ENCODE measurements around the gene RBPMS2. TPM values are rescaled to one million over a fixed set of nuclear protein-coding genes. Genes with fewer than 3 reads are reported as not detected.

Gene RBPMS2
- total RNA-seq, 6 experiments from 2014 or later: 0.14 TPM; not detected in 5

GRCh38 chr15:64738226-64739095 lies 36.9 kb downstream of the RBPMS2 start:
- no peak for DNase-seq
- Mint-ChIP-seq H3K4me3 (no peak overlapping the region), H3K4me1 (ENCODE audit: low read depth) (peaks cover 9% of the 10 kb centered on the region), H3K36me3 (ENCODE audit: low read depth) (no peaks in the 10 kb centered on the region), H3K27ac (no peak overlapping the region), H3K27me3 (ENCODE audit: insufficient read depth) (peaks cover 4% of the 10 kb centered on the region), H3K9me3 (no peaks in the 10 kb centered on the region)
- TF ChIP-seq CTCF (IDR thresholded peaks at IDR 0.05): no peak

GRCh38 chr15:64732156-64732860 lies 43.1 kb downstream of the RBPMS2 start:
- no peak for TF ChIP-seq CTCF (IDR thresholded peaks at IDR 0.05)
- no peaks in the 10 kb centered on the region for H3K36me3 Mint-ChIP-seq (ENCODE audit: low read depth)
- no peak for DNase-seq
- H3K4me1 Mint-ChIP-seq (ENCODE audit: low read depth): peaks cover 12% of the 10 kb centered on the region
- no peaks in the 10 kb centered on the region; the same call in 1 of the 2 replicates for H3K27me3 Mint-ChIP-seq (ENCODE audit: insufficient read depth)
- no peak overlapping the region for H3K4me3 Mint-ChIP-seq
- no peak overlapping the region for H3K27ac Mint-ChIP-seq
- H3K9me3 Mint-ChIP-seq: no peaks in the 10 kb centered on the region

GRCh38 chr15:64731805-64732151 lies 43.6 kb downstream of the RBPMS2 start:
- no peak for DNase-seq
- no peaks in the 10 kb centered on the region for H3K9me3 Mint-ChIP-seq
- TF ChIP-seq CTCF (IDR thresholded peaks at IDR 0.05): no peak
- H3K4me1 Mint-ChIP-seq (ENCODE audit: low read depth): peaks cover 12% of the 10 kb centered on the region
- H3K27ac Mint-ChIP-seq: no peak overlapping the region
- no peaks in the 10 kb centered on the region; the same call in 1 of the 2 replicates for H3K27me3 Mint-ChIP-seq (ENCODE audit: insufficient read depth)
- H3K4me3 Mint-ChIP-seq: no peak overlapping the region
- H3K36me3 Mint-ChIP-seq (ENCODE audit: low read depth): no peaks in the 10 kb centered on the region

- H3K4me3 Mint-ChIP-seq: peak overlapping the region; percentile 59
- H3K9me3 Mint-ChIP-seq: no peaks in the 10 kb centered on the region
- H3K27ac Mint-ChIP-seq: no peak overlapping the region
- no peaks in the 10 kb centered on the region for H3K36me3 Mint-ChIP-seq (ENCODE audit: low read depth)
- TF ChIP-seq CTCF (IDR thresholded peaks at IDR 0.05): peak; percentile 96
- H3K4me1 Mint-ChIP-seq (ENCODE audit: low read depth): peaks cover 12% of the 10 kb centered on the region
- H3K27me3 Mint-ChIP-seq (ENCODE audit: insufficient read depth): no peaks in the 10 kb centered on the region; the same call in 1 of the 2 replicates
- DNase-seq: peak; percentile 48
Observed at GRCh38 chr15:64731012-64731804, 44.2 kb downstream of the RBPMS2 start.

- Mint-ChIP-seq H3K4me1 (ENCODE audit: low read depth) (peaks cover 12% of the 10 kb centered on the region), H3K27me3 (ENCODE audit: insufficient read depth) (no peaks in the 10 kb centered on the region; the same call in 1 of the 2 replicates), H3K27ac (no peak overlapping the region), H3K36me3 (ENCODE audit: low read depth) (no peaks in the 10 kb centered on the region), H3K9me3 (no peaks in the 10 kb centered on the region), H3K4me3 (no peak overlapping the region)
- no peak for TF ChIP-seq CTCF (IDR thresholded peaks at IDR 0.05)
- no peak for DNase-seq
Observed at GRCh38 chr15:64730151-64730550, 45.2 kb downstream of the RBPMS2 start.
